DMS 273 treated with DMSO at 0.1 percent for 48 hours (cell line): ENCODE measurements around the gene ZNF93.
"Not testable (repeated sequence)": the region's sequence is repeated elsewhere in the genome, so short reads cannot be mapped to it uniquely, and the experiment has no call there.

Source experiments
- DNase-seq: peaks from one replicate; lab custom pipeline; 2025; lab: John Stamatoyannopoulos, UW

Gene ZNF93

DNA sequence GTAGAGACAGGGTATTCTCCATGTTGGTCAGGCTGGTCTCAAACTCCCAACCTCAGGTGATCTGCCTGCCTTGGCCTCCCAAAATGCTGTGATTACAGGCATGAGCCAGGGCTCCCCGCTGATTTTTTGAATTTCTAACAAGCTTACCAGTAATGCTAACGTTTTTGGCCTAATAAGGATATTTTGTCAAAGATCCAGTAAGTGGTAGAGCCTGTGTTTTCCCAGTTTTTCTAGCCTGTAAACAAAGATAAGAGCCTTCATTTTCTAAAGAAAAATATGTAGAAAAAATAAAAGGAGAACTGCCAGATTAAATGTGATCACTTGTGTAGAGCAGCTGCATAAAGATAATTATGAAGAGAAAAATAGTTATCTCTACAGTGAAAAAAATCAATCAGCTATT lies 37.7 kb downstream of the ZNF93 start:
- no peak for DNase-seq

GRCh38 chr19:19943848-19944582 lies 43.3 kb downstream of the ZNF93 start:
- no peak for DNase-seq

DNA sequence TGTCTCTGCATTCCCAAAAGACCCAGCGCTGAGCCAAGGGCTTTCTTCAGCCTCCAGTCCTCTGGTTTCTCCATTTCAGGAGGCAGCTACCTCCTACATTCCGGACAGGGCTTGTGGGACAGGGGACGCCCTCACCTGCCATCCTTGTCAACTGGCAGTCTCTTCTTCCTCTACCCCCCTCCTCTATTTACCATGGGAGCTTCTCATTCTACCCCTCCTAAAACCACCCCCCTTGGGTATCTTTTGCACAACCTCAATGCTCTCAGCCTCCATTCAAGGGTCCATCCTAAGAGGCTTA lies 43.8 kb downstream of the ZNF93 start:
- DNase-seq: no peak

DNA sequence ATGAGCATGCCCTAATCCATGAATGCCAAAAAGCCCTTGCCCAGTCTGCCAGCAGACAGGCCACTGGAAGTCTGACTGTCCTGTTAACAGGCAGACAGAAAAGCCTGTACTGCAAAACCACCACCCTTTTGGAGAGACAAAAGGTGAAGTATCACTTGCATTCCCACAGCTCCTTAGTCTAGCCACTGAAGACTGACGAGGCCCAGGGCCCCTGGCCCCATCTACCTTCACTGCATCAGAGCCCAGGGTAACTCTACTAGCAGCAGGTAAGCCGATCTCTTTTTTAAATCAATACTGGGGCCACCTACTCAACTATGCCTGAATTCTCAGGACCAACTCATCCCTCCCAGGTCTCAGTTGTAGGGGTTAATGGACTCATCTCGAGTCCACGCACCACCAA lies 45.5 kb downstream of the ZNF93 start:
- no peak for DNase-seq

GRCh38 chr19:19948800-19949199 lies 48.1 kb downstream of the ZNF93 start:
- DNase-seq: no peak

DNA sequence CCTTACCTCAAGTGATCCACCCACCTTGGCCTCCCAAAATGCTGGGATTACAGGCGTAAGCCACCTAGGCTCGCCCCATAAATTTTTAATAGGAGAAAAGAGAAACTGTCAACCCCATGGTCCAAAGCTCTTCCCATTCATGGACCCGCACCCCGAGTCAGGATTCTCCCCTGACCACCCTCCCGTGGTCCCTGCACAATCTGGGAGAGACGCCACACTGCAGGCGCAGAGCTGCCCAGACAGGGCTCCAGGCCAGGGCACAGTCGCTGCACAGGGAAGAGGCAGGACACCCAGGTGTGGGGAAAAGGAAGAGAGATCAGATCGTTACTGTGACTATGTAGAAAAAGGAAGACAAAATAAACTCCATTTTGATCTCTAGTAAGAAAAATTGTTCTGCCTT lies 54.5 kb downstream of the ZNF93 start:
- no peak for DNase-seq

DNA sequence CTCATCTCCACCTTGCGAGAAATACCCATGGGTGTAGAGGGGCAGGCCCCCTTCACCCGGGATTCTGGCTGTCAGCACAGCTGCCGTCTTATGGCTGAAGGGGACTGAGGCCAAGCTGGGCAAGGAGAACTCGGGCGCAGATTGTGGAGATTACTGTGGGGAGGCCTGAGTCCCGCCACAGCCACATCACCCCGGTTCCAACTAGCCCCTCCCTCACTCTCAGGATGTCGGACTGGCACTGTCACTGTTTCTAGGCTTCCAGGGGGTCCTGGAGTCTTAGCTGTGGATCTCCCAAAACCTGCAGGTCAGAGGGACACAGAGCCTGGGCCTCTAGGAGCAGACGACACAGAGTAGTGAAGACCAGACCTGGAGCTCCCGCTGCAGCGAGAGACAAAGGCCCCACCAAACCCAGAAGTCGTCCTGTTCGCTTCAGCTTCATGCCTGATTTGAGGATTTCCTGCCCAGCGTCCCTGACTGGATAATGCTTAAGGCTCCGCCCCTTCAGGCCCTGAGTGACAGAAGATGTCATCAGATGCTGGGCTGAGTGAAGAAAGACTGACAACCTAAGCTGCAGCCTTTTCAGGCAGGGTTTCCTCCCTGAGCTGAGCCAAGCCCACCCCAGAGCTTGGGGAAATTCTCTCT lies 55.8 kb downstream of the ZNF93 start:
- no peak for DNase-seq

- not testable (repeated sequence) for DNase-seq
These were observed 57.0 kb downstream of the ZNF93 start for GRCh38 chr19:19957766-19958165.

- DNase-seq: not testable (repeated sequence)
These were observed 58.5 kb downstream of the ZNF93 start for GRCh38 chr19:19959151-19959799.

GRCh38 chr19:19964416-19964815 lies 63.7 kb downstream of the ZNF93 start:
- no peak for DNase-seq

DNA sequence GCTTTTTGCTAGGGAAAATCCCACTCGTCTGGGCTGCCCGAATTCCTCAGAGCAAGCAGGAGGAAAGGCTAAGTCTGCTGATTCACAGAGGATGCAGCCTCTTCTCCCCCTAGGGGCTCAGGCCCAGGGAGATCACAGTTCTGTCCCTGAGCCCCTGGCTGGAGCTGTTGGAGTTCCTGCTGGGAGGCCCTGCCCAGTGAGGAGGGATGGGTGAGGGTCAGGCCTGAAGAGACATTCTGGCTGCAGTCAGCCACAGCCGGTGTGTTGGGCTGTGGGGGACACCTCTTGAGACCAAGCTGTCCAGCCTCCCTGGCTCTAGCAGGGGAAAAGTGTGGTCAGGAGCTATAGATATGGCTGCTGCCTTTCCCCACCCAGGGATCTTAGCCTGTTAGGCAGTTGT lies 65.4 kb downstream of the ZNF93 start:
- DNase-seq: not testable (repeated sequence)

GRCh38 chr19:19966862-19967261 lies 66.1 kb downstream of the ZNF93 start:
- no peak for DNase-seq
